HFF-Myc (cell line): ENCODE data around the gene COMMD4.

Experiments
- DNase-seq: peaks from one replicate; pipeline ENCODE4 v3.0.0-alpha.2; 2011; ENCODE audit warnings: low read depth; ENCODE audit errors: extremely low read depth
- H3K4me3 ChIP-seq: replicated peaks from 2 replicates; pipeline ENCODE4 v1.5.1; 2011; ENCODE audit warnings: low read depth, mild to moderate bottlenecking, control low read depth, low read length
- TF ChIP-seq, protein P1 (sequence below): IDR thresholded peaks from 2 replicates; pipeline ENCODE4 v1.5.1; 2012; ENCODE audit warnings: mild to moderate bottlenecking, low read depth, low read length, control low read depth; ENCODE audit errors: missing control alignments

COMMD4 gene

DNA sequence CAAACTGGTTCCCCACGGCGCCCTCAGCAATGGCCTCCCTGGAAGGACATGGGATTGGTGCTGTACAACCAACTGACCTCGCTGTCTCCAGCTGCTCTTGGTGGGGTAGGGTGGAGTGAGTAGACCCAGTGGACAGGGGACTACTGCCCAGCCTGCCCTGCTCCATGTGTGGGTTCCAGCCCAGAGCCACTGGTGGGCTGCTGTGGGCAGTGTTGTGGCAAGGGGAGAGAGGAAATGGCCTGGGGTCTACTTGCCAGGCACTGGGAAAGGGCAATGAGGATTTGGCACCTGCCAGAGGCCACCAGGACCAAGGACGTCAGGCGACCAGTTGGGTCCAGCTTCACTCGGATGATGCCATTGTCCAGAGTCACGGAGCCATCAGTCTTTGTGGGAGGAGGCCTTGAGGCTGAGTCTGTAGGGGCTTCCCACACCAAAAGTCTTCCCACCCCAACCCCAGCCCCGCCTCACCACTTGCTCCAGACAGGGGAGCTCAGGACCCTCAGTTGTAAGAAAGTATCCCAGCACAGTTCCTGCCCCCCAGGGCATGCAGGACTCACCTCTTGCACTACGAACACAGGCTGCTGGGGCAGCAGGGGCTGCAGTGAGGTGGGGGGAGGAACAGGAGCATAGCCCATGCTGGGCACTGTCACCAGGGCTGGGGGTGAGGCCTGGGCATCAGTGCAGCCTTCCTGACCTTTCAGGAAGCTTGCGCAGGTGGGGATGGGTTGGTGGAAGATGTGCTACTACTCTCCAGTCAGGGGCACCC is 23.1 kb downstream of the COMMD4 start:
- DNase-seq, result no peak
- no peak overlapping the region for H3K4me3 ChIP-seq
- TF ChIP-seq, protein P1, sequence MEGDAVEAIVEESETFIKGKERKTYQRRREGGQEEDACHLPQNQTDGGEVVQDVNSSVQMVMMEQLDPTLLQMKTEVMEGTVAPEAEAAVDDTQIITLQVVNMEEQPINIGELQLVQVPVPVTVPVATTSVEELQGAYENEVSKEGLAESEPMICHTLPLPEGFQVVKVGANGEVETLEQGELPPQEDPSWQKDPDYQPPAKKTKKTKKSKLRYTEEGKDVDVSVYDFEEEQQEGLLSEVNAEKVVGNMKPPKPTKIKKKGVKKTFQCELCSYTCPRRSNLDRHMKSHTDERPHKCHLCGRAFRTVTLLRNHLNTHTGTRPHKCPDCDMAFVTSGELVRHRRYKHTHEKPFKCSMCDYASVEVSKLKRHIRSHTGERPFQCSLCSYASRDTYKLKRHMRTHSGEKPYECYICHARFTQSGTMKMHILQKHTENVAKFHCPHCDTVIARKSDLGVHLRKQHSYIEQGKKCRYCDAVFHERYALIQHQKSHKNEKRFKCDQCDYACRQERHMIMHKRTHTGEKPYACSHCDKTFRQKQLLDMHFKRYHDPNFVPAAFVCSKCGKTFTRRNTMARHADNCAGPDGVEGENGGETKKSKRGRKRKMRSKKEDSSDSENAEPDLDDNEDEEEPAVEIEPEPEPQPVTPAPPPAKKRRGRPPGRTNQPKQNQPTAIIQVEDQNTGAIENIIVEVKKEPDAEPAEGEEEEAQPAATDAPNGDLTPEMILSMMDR, result no peak

DNA sequence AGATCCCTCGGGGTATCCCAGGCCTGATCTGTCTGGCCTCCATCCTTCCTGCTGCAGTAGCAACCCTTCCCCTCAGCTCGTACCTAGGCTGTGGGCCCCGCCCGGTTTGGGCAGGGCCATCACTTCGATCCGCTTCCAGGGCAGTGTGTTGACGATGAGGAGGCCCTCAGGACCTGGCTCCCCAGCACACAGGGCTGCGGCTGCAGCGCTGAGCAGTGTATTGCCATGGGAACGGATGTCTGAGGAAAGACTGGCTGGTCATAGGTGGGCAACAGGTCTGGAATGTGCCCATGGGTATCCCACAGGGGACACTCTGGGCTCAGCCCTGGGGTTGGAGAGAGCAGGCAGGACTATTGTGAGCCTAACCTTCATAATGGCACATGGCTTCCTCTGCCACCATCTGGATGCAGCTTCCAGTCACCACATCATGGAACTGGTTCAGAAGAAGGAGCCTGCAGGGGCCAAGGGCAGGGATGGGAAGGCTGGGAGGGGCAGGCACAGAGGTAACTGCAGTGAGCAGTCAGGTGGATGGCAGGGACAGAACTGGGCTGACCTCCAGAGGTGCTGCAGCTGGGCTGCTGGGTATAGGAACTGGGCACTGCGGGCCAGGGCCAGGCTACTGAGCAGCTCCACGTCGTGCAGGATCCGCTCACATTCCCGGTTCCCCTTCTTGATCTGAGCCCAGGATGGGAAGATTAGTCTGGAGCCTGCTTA is 23.8 kb downstream of the COMMD4 start:
- DNase-seq, result no peak
- TF ChIP-seq, protein P1, result no peak
- no peak overlapping the region for H3K4me3 ChIP-seq

DNA sequence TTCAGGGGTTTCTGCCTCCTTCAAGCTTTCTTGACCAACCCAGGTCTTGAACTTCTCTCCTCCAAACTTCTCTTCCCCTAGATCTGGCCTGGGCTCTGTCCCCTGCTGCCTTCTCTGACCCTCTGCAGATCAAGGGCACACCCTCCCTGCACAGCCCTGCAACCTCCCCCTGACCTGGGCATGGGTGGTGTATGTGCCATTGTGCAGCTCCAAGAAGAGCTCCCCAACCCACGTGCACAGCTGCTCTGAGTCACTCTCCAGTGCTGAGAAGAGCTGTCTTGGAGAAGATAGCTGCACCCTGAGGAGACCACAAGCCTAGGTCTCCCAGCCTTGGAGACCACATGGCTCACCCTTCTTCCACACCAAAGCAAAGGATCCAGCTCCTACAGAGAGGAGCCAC is 24.5 kb downstream of the COMMD4 start:
- DNase-seq, result no peak
- H3K4me3 ChIP-seq, result no peak overlapping the region
- TF ChIP-seq, protein P1, result no peak

DNA sequence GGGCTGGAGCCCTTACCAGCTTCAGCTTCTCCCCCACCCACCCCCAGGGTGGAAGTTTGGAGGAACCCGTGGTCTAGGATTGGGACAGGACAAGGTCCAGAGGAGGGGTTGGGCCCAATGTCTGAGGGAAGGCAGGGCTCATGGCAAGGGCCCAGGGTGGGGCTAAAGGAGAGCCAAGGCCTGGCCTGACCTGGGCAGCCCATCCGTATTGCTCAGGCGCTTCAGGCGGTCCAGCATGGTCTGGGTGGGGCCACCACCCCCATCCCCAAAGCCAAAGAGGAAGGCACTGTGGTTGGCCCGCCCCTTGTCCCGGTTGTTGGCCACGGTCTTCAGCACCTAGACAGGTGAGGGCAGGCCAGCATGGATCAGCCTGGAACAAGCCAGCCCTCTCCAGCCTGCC is 25.0 kb downstream of the COMMD4 start:
- no peak for DNase-seq
- H3K4me3 ChIP-seq, result no peak overlapping the region
- TF ChIP-seq, protein P1, result no peak

DNA sequence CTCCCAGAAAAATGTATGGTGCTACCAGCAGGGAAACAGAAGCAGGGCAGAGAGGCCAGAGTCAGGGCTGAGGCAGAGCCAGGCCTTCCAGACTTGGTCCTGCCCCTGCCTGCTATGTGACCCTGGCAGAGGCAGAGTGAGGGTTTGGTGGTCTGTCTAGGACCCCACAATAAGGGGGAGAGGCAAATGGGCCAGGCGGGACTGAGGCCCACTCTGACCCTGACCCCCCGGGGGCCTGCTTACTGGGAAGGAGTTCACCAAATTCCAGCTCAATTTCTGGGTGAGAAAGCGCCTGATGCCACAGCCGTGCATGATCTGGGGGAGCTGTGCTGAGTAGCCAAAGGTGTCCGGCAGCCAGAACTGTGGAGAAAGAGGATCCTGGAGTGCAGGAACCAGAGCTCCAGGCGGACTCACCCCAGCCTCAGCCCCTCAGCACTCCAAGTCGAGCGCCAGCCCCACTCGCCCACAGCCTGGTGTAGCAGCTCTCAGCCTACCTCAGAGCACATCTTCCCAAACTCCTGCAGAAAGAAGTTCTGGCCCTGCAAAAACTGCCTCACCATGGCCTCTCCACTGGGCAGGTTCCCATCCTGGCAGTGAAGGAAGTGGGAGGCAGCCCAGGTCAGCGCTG is 25.6 kb downstream of the COMMD4 start:
- TF ChIP-seq, protein P1, result no peak
- no peak overlapping the region for H3K4me3 ChIP-seq
- no peak for DNase-seq

DNA sequence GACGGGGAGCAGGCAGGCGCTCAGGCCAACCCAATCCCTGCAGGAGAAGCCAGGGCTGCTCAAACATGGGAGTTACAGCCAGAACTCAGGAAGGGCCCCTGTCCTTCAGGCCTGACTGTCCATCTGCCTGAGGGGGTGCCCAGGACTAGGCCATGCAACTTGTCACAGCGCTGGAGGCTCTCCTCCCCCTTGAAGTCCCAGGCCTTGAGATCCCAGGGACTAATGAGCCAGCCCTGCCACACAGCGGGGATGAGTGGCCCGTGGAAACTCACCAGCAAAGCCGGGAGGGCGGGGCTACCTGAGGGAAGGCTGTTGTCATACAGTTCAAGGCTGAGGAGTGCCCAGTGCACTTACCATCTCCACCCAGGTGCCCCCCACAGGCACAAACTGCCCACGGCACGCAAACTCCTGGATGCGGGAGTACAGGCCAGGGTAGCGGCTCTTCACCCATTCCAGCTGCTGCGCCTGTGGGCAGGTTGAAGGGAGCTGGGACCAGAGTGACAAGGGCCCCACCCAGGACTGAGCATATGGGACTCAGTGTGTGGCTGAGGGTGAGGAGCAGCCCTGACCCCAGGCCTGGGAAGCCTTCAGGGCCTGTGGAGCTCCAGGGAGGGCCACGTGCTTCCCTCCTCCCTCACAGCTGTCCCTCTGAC is 26.3 kb downstream of the COMMD4 start:
- TF ChIP-seq, protein P1, result no peak
- no peak for DNase-seq
- H3K4me3 ChIP-seq, result no peak overlapping the region
